B cell (primary cell): ENCODE measurements around the gene INCA1.

ENCODE experiments used
- CTCF ChIP-seq: fragments of 200-600 bp; IDR thresholded peaks from one replicate; pipeline ENCODE4 v1.8.0; 2022; ENCODE audit warnings: antibody characterized with exemption, mild to moderate bottlenecking
- EZH2 ChIP-seq: IDR thresholded peaks from 2 replicates; pipeline ENCODE4 v1.6.1; 2012; ENCODE audit warnings: borderline replicate concordance, low read depth, mild to moderate bottlenecking, moderate library complexity, low read length; ENCODE audit not compliant: insufficient read depth, poor library complexity, severe bottlenecking

GRCh38 chr17:4942760-4943508 lies 54.4 kb downstream of the INCA1 start:
- TF ChIP-seq CTCF (no peak), EZH2 (no peak)
